CD4-positive, alpha-beta T cell treated with Interleukin-1 beta for 1 hour (primary cell): ENCODE data around the gene SLC9A3.
A peak's percentile ranks its signal among the peaks of the same experiment; 100 is the strongest.
"Not testable (repeated sequence)": the region's sequence is repeated elsewhere in the genome, so short reads cannot be mapped to it uniquely, and the experiment has no call there.

Experiments
- DNase-seq, 2 donors: peaks; one replicate each; pipeline ENCODE4 v3.0.0-alpha.2; 2020 to 2022

Gene SLC9A3

GRCh38 chr5:474232-474839 lies 49.9 kb downstream of the SLC9A3 start:
- not testable (repeated sequence) for DNase-seq

- peak in 1 of 2 donors; percentile 18 for DNase-seq
These were observed 50.6 kb downstream of the SLC9A3 start for GRCh38 chr5:473551-474192.

GRCh38 chr5:472656-473550 lies 51.3 kb downstream of the SLC9A3 start:
- peak; percentile 88 to 90 for DNase-seq

GRCh38 chr5:472076-472655 lies 52.1 kb downstream of the SLC9A3 start:
- DNase-seq = no peak

GRCh38 chr5:471750-472058 lies 52.5 kb downstream of the SLC9A3 start:
- no peak for DNase-seq

GRCh38 chr5:470961-471749 lies 53.1 kb downstream of the SLC9A3 start:
- no peak for DNase-seq

- DNase-seq = no peak
These were observed 54.3 kb downstream of the SLC9A3 start for GRCh38 chr5:469752-470483.

GRCh38 chr5:468401-468800 lies 55.8 kb downstream of the SLC9A3 start:
- DNase-seq = no peak

GRCh38 chr5:466661-467310 lies 57.5 kb downstream of the SLC9A3 start:
- no peak for DNase-seq

GRCh38 chr5:465591-466403 lies 58.5 kb downstream of the SLC9A3 start:
- DNase-seq = no peak

- DNase-seq = no peak
These were observed 59.2 kb downstream of the SLC9A3 start for GRCh38 chr5:464843-465590.

- no peak for DNase-seq
These were observed 59.8 kb downstream of the SLC9A3 start for GRCh38 chr5:464446-464842.

GRCh38 chr5:463952-464351 lies 60.3 kb downstream of the SLC9A3 start:
- DNase-seq = peak; percentile 74 to 89

- DNase-seq = no peak
These were observed 60.9 kb downstream of the SLC9A3 start for GRCh38 chr5:463301-463700.

GRCh38 chr5:462051-462481 lies 62.2 kb downstream of the SLC9A3 start:
- DNase-seq = no peak

- no peak for DNase-seq
These were observed 64.0 kb downstream of the SLC9A3 start for GRCh38 chr5:460273-460625.

GRCh38 chr5:459562-460272 lies 64.5 kb downstream of the SLC9A3 start:
- DNase-seq = no peak

- no peak for DNase-seq
These were observed 65.5 kb downstream of the SLC9A3 start for GRCh38 chr5:458547-459353.
